Measurements from ENCODE around the gene SPCS3. TPM values are rescaled to one million over a fixed set of nuclear protein-coding genes. Genes with fewer than 3 reads are reported as not detected.

The SPCS3 gene
- total and polyA plus RNA-seq, 2 donors = 47.3 to 192 TPM

GRCh38 chr4:176380352-176381157 lies 60.8 kb downstream of the SPCS3 start:
- WGBS = 82% methylated on average over 11 of the region's 11 CpGs
- no peak overlapping the region for H3K4me3 ChIP-seq (ENCODE audit: low read depth, low read length)

More at GRCh38 chr4:176380352-176381157, 60.8 kb downstream of the SPCS3 start:
- H3K4me1 ChIP-seq (ENCODE audit: insufficient read depth) = no peaks in the 10 kb centered on the region
- H3K36me3 ChIP-seq (ENCODE audit: insufficient read depth) = no peaks in the 10 kb centered on the region
- DNase-seq (ENCODE audit: extremely low spot score) = no peak
- H3K27ac ChIP-seq (ENCODE audit: low read depth) = no peak overlapping the region

Other genes with a start within 250 kb of the SPCS3 start
- 0.11 TPM for gene SPATA4, start 124.4 kb upstream of the SPCS3 start, total RNA-seq
- gene SPATA4, start 124.4 kb upstream of the SPCS3 start, polyA plus RNA-seq = 0.29 TPM
- 40.0 TPM for gene ASB5, start 50.7 kb upstream of the SPCS3 start, total RNA-seq
- gene ASB5, start 50.7 kb upstream of the SPCS3 start, polyA plus RNA-seq = 40.8 TPM

Measured in urinary bladder (tissue), 4 donors.